Fibroblast of villous mesenchyme (primary cell): ENCODE results near the gene LCN6. TPM values are rescaled to one million over a fixed set of nuclear protein-coding genes. Genes with fewer than 3 reads are reported as not detected.

Source experiments
- DNase-seq: peaks from one replicate; pipeline ENCODE4 v3.0.0-alpha.2; 2010; ENCODE audit warnings: low read depth
- H3K4me3 ChIP-seq: 2 replicates; pipeline ENCODE4 v1.5.1; 2011; ENCODE audit warnings: low read depth, mild to moderate bottlenecking, low read length
- CTCF ChIP-seq: IDR thresholded peaks from 2 replicates; pipeline ENCODE4 v1.5.1; 2012; ENCODE audit warnings: low read depth, mild to moderate bottlenecking, low read length; ENCODE audit not compliant: insufficient read depth
- total RNA-seq: library from RNA; depleted of rRNA; stranded (reverse); fragments of >200 nt; gene quantifications from 2 replicates; pipeline ENCODE4 v1.2.3, GENCODE V29; 2012

LCN6 gene
- total RNA-seq, 1 donor, result not detected

GRCh38 chr9:136723362-136723976, 24.9 kb downstream of the LCN6 start:
- no peak for DNase-seq
- TF ChIP-seq CTCF, result no peak
- no peak overlapping the region for H3K4me3 ChIP-seq

- no peak for TF ChIP-seq CTCF
- H3K4me3 ChIP-seq, result no peak overlapping the region
- no peak for DNase-seq
Observed at GRCh38 chr9:136722969-136723356, 25.4 kb downstream of the LCN6 start.

GRCh38 chr9:136722093-136722968, 26.0 kb downstream of the LCN6 start:
- no peak for DNase-seq
- no peak overlapping the region for H3K4me3 ChIP-seq
- no peak for TF ChIP-seq CTCF

GRCh38 chr9:136721339-136722092, 26.8 kb downstream of the LCN6 start:
- no peak overlapping the region for H3K4me3 ChIP-seq
- DNase-seq, result no peak
- no peak for TF ChIP-seq CTCF

- no peak for DNase-seq
- H3K4me3 ChIP-seq, result no peak overlapping the region
- TF ChIP-seq CTCF, result no peak
Observed at GRCh38 chr9:136720898-136721338, 27.4 kb downstream of the LCN6 start.

- TF ChIP-seq CTCF, result no peak
- DNase-seq, result no peak
- no peak overlapping the region for H3K4me3 ChIP-seq
Observed at GRCh38 chr9:136720251-136720897, 28.0 kb downstream of the LCN6 start.
